ENCODE measurements around the gene DNAI2.

DNA sequence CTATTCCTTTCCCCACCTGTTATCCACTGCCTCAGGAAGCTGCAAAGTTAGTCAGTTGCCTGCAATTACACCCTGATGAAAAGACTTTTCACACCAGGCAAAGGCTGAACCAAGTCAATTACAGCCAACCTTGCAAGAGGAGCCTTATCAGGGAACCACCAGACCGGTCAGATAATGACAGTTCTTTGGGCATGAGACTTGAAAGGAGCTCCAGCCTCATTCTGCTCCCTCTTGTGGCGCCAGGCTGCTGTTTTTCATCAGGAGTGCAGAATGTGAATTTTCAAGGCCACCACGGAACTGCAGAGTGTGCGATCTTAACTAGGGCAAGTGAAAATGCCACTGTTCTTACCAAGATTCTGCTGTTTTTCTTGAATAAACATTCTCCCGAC, 22.5 kb downstream of the DNAI2 start:
- TF ChIP-seq, protein P1, sequence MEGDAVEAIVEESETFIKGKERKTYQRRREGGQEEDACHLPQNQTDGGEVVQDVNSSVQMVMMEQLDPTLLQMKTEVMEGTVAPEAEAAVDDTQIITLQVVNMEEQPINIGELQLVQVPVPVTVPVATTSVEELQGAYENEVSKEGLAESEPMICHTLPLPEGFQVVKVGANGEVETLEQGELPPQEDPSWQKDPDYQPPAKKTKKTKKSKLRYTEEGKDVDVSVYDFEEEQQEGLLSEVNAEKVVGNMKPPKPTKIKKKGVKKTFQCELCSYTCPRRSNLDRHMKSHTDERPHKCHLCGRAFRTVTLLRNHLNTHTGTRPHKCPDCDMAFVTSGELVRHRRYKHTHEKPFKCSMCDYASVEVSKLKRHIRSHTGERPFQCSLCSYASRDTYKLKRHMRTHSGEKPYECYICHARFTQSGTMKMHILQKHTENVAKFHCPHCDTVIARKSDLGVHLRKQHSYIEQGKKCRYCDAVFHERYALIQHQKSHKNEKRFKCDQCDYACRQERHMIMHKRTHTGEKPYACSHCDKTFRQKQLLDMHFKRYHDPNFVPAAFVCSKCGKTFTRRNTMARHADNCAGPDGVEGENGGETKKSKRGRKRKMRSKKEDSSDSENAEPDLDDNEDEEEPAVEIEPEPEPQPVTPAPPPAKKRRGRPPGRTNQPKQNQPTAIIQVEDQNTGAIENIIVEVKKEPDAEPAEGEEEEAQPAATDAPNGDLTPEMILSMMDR (IDR thresholded peaks at IDR 0.05; ENCODE audit: insufficient read depth, low read depth, low read length), result peak; percentile 39
- TF ChIP-seq EZH2 (IDR thresholded peaks at IDR 0.05; ENCODE audit: insufficient read depth, low read length), result no peak

All from astrocyte (in vitro differentiated cells and primary cell).